ENCODE measurements around the gene CEP135. TPM values are rescaled to one million over a fixed set of nuclear protein-coding genes. Genes with fewer than 3 reads are reported as not detected.

CEP135 gene
- polyA plus RNA-seq, 1 donor from 2014 or later = 5.2 TPM

- no peak for TF ChIP-seq RAD21 (conservative IDR thresholded peaks at IDR 0.05)
- no peak for TF ChIP-seq REST (IDR thresholded peaks at IDR 0.05; ENCODE audit: borderline replicate concordance)
- TF ChIP-seq POLR2AphosphoS5 (IDR thresholded peaks at IDR 0.05) = no peak
- TF ChIP-seq EP300 (conservative IDR thresholded peaks at IDR 0.05; ENCODE audit: poor library complexity, severe bottlenecking) = no peak
- no peak for TF ChIP-seq CTCF (IDR thresholded peaks at IDR 0.05; ENCODE audit: poor library complexity, severe bottlenecking)
- no peak for TF ChIP-seq EZH2 (IDR thresholded peaks at IDR 0.05; ENCODE audit: borderline replicate concordance, insufficient read depth, low read length, poor library complexity, severe bottlenecking)
- TF ChIP-seq TAF1 (IDR thresholded peaks at IDR 0.05; ENCODE audit: low read depth) = no peak
- TF ChIP-seq SMC3 (conservative IDR thresholded peaks at IDR 0.05; ENCODE audit: poor library complexity) = no peak
- TF ChIP-seq MXI1 (conservative IDR thresholded peaks at IDR 0.05; ENCODE audit: poor library complexity, severe bottlenecking) = no peak
- no peaks in the 10 kb centered on the region for H3K9me3 ChIP-seq (ENCODE audit: low read length)
- no peaks in the 10 kb centered on the region for H3K27me3 ChIP-seq (ENCODE audit: insufficient read depth, low read depth, low read length)
- no peak overlapping the region for H2AFZ ChIP-seq (ENCODE audit: low read depth, low read length)
- H3K4me2 ChIP-seq (ENCODE audit: low read length) = no peak overlapping the region
- H3K27ac ChIP-seq (ENCODE audit: low read length) = no peak overlapping the region
- no peaks in the 10 kb centered on the region for H3K9me2 ChIP-seq (ENCODE audit: insufficient read depth, low read length)
- no peaks in the 10 kb centered on the region for H3K36me3 ChIP-seq (ENCODE audit: insufficient read depth, low read length)
- H3K9ac ChIP-seq (ENCODE audit: low read length) = no peak overlapping the region
- H4K20me1 ChIP-seq (ENCODE audit: insufficient read depth) = no peaks in the 10 kb centered on the region
- no peak overlapping the region for H3K4me3 ChIP-seq (ENCODE audit: low read length)
- no peaks in the 10 kb centered on the region for H3F3A ChIP-seq (ENCODE audit: insufficient read depth, low read length, poor library complexity, severe bottlenecking)
- no peaks in the 10 kb centered on the region for H3K79me2 ChIP-seq (replicated peaks; ENCODE audit: insufficient read depth, low read length)
Observed at GRCh38 chr4:55973650-55974049, 24.9 kb downstream of the CEP135 start.

- Histone ChIP-seq H3K27ac (ENCODE audit: low read length) (no peak overlapping the region), H3F3A (ENCODE audit: insufficient read depth, low read length, poor library complexity, severe bottlenecking) (no peaks in the 10 kb centered on the region), H3K36me3 (ENCODE audit: insufficient read depth, low read length) (no peaks in the 10 kb centered on the region), H4K20me1 (ENCODE audit: insufficient read depth) (no peaks in the 10 kb centered on the region), H3K4me2 (ENCODE audit: low read length) (no peak overlapping the region), H3K79me2 (replicated peaks; ENCODE audit: insufficient read depth, low read length) (no peaks in the 10 kb centered on the region), H3K4me3 (ENCODE audit: low read length) (no peak overlapping the region), H3K27me3 (ENCODE audit: insufficient read depth, low read depth, low read length) (no peaks in the 10 kb centered on the region), H3K9me3 (ENCODE audit: low read length) (no peaks in the 10 kb centered on the region), H2AFZ (ENCODE audit: low read depth, low read length) (no peak overlapping the region), H3K9me2 (ENCODE audit: insufficient read depth, low read length) (no peaks in the 10 kb centered on the region), H3K9ac (ENCODE audit: low read length) (no peak overlapping the region)
- TF ChIP-seq POLR2AphosphoS5 (IDR thresholded peaks at IDR 0.05) (no peak), SMC3 (conservative IDR thresholded peaks at IDR 0.05; ENCODE audit: poor library complexity) (no peak), EZH2 (IDR thresholded peaks at IDR 0.05; ENCODE audit: borderline replicate concordance, insufficient read depth, low read length, poor library complexity, severe bottlenecking) (no peak), EP300 (conservative IDR thresholded peaks at IDR 0.05; ENCODE audit: poor library complexity, severe bottlenecking) (no peak), CTCF (IDR thresholded peaks at IDR 0.05; ENCODE audit: poor library complexity, severe bottlenecking) (no peak), MXI1 (conservative IDR thresholded peaks at IDR 0.05; ENCODE audit: poor library complexity, severe bottlenecking) (no peak), RAD21 (conservative IDR thresholded peaks at IDR 0.05) (no peak), REST (IDR thresholded peaks at IDR 0.05; ENCODE audit: borderline replicate concordance) (no peak), TAF1 (IDR thresholded peaks at IDR 0.05; ENCODE audit: low read depth) (no peak)
Observed at GRCh38 chr4:55977811-55978210, 29.1 kb downstream of the CEP135 start.
